HCT116 (cell line): ENCODE measurements around the gene PLXDC1. TPM values are rescaled to one million over a fixed set of nuclear protein-coding genes. Genes with fewer than 3 reads are reported as not detected.

Experiments used
- ATAC-seq: fragments of 200-7000 bp; cut with Tn5 transposase; 2 replicates; pipeline ENCODE4 v1.9.1; 2020; ENCODE audit warnings: mild to moderate bottlenecking, moderate library complexity
- BruUV-seq: library from RNA; stranded (reverse); fragments of 400-500 nt; replicated peaks from 2 replicates; lab custom pipeline; 2021; lab: Mats Ljungman, UMichigan
- CTCF ChIA-PET: fragments of 300-600 bp; sonication (Branson Sonifier 250); formaldehyde crosslinking; loops from one replicate; lab custom pipeline; 2021; ENCODE audit warnings: antibody characterized with exemption; lab: Charles Lee
- POLR2A ChIA-PET: fragments of 300-600, 350-600 bp; sonication (Branson Sonifier 250); formaldehyde crosslinking; loops from one replicate; lab custom pipeline; 2021; ENCODE audit warnings: antibody characterized with exemption; lab: Charles Lee
- RAD21 ChIA-PET, 2 experiments: fragments of 300-600 bp; sonication (Branson Sonifier 250); formaldehyde crosslinking; loops; one replicate each; lab custom pipeline; 2023; ENCODE audit warnings: low total read pairs in 2 of 2; ENCODE audit not compliant: uncharacterized antibody in 2 of 2, unreplicated experiment in 2 of 2, low non-redundant PET in 1 of 2; lab: Charles Lee
- DNase-seq: peaks from one replicate; pipeline ENCODE4 v3.0.0-alpha.2; 2010; ENCODE audit warnings: low read depth, low spot score
- H2AFZ ChIP-seq: fragments of 200-600 bp; shearing (Covaris generic), sonication (generic); 2 replicates; pipeline ENCODE4 v1.6.1; 2017; ENCODE audit warnings: low read depth, mixed run types, mixed read lengths, antibody characterized with exemption, low read length; ENCODE audit not compliant: poor library complexity, severe bottlenecking
- H3K27ac ChIP-seq: 2 replicates; pipeline ENCODE4 v1.5.1; 2012; ENCODE audit warnings: low read depth, low read length
- H3K27me3 ChIP-seq: fragments of 200-600 bp; sonication (generic); 2 replicates; pipeline ENCODE4 v1.6.1; 2016; ENCODE audit warnings: mixed run types, low read length, mixed read lengths; ENCODE audit not compliant: insufficient read depth
- H3K36me3 ChIP-seq, 2 experiments: fragments of 200-500 bp in 1 of 2; fragments of 200-600 bp in 1 of 2; sonication (Bioruptor generic) in 1 of 2; sonication (generic) in 1 of 2; 2 replicates each; pipeline versions ENCODE4 v1.5.1 to v1.6.1; 2014 to 2016; ENCODE audit warnings: low read length in 2 of 2, inconsistent platforms in 1 of 2, mixed read lengths in 1 of 2, mixed run types in 1 of 2; ENCODE audit not compliant: insufficient read depth in 2 of 2, control insufficient read depth in 1 of 2
- H3K4me1 ChIP-seq, 2 experiments: fragments of 200-600 bp in 1 of 2; sonication (generic) in 1 of 2; 2 replicates each; pipeline versions ENCODE4 v1.5.1 to v1.6.1; 2012 to 2017; ENCODE audit warnings: low read length in 2 of 2, inconsistent platforms in 1 of 2, mild to moderate bottlenecking in 1 of 2, mixed read lengths in 1 of 2, mixed run types in 1 of 2, moderate library complexity in 1 of 2; ENCODE audit not compliant: insufficient read depth in 2 of 2, control insufficient read depth in 1 of 2
- H3K4me2 ChIP-seq: fragments of 200-600 bp; sonication (generic); 2 replicates; pipeline ENCODE4 v1.6.1; 2017; ENCODE audit warnings: mixed run types, low read length, mixed read lengths
- H3K4me3 ChIP-seq, 2 experiments: fragments of 200-600 bp in 1 of 2; sonication (generic) in 1 of 2; replicated peaks in 1 of 2; 2 replicates each; pipeline ENCODE4 v1.5.1; 2011 to 2016; ENCODE audit warnings: low read length in 2 of 2, control low read depth in 1 of 2, low read depth in 1 of 2, mild to moderate bottlenecking in 1 of 2, mixed read lengths in 1 of 2, mixed run types in 1 of 2
- H3K79me2 ChIP-seq: fragments of 200-600 bp; sonication (generic); 2 replicates; pipeline ENCODE4 v1.6.1; 2017; ENCODE audit warnings: mild to moderate bottlenecking, mixed run types, low read length, moderate library complexity, mixed read lengths; ENCODE audit not compliant: insufficient read depth
- H3K9ac ChIP-seq: fragments of 200-600 bp; sonication (generic); 2 replicates; pipeline ENCODE4 v1.6.1; 2016; ENCODE audit warnings: low read length, mixed read lengths
- H3K9me2 ChIP-seq: fragments of 200-600 bp; sonication (generic), shearing (Covaris generic); 2 replicates; pipeline ENCODE4 v1.6.1; 2017; ENCODE audit warnings: mixed run types, mild to moderate bottlenecking, moderate library complexity; ENCODE audit not compliant: insufficient read depth
- H3K9me3 ChIP-seq, 2 experiments: fragments of 200-500 bp in 1 of 2; fragments of 200-600 bp in 1 of 2; sonication (Bioruptor generic) in 1 of 2; sonication (generic) in 1 of 2; 2 replicates each; pipeline ENCODE4 v1.6.1; 2014 to 2017; ENCODE audit warnings: low read length in 2 of 2, mixed read lengths in 2 of 2, inconsistent platforms in 1 of 2, low read depth in 1 of 2, mild to moderate bottlenecking in 1 of 2, mixed run types in 1 of 2, moderate library complexity in 1 of 2; ENCODE audit not compliant: control insufficient read depth in 1 of 2, insufficient read depth in 1 of 2
- H4K20me1 ChIP-seq: fragments of 200-600 bp; sonication (generic), shearing (Covaris generic); 2 replicates; pipeline ENCODE4 v1.6.1; 2017; ENCODE audit warnings: mixed run types, mild to moderate bottlenecking, moderate library complexity; ENCODE audit not compliant: insufficient read depth
- ATF3 ChIP-seq: IDR thresholded peaks from 2 replicates; pipeline ENCODE4 v1.6.1; 2012
- CBX3 ChIP-seq: IDR thresholded peaks from 2 replicates; pipeline ENCODE4 v1.6.1; 2012; ENCODE audit warnings: low read depth
- CEBPB ChIP-seq: IDR thresholded peaks from 2 replicates; pipeline ENCODE4 v1.6.1; 2012; ENCODE audit warnings: low read depth
- EZH2phosphoT487 ChIP-seq: fragments of 200-600 bp; IDR thresholded peaks from 2 replicates; pipeline ENCODE4 v1.6.1; 2018; ENCODE audit warnings: antibody characterized with exemption, borderline replicate concordance
- JUND ChIP-seq: IDR thresholded peaks from 2 replicates; pipeline ENCODE4 v1.6.1; 2012
- MAX ChIP-seq: IDR thresholded peaks from 2 replicates; pipeline ENCODE4 v1.6.1; 2012
- POLR2A ChIP-seq: IDR thresholded peaks from 2 replicates; pipeline ENCODE4 v1.7.0; 2011; ENCODE audit warnings: borderline replicate concordance; ENCODE audit not compliant: insufficient read depth, insufficient read length; ENCODE audit errors: extremely low read depth
- POLR2AphosphoS5 ChIP-seq: IDR thresholded peaks from 2 replicates; pipeline ENCODE4 v1.6.1; 2011; ENCODE audit warnings: mild to moderate bottlenecking, low read depth, low read length, moderate library complexity
- RAD21 ChIP-seq: IDR thresholded peaks from 2 replicates; pipeline ENCODE4 v1.6.1; 2012; ENCODE audit warnings: low read depth, mild to moderate bottlenecking
- SIN3A ChIP-seq: IDR thresholded peaks from 2 replicates; pipeline ENCODE4 v1.6.1; 2012; ENCODE audit warnings: low read depth
- SP1 ChIP-seq: IDR thresholded peaks from 2 replicates; pipeline ENCODE4 v1.6.1; 2012; ENCODE audit warnings: low read depth
- SRF ChIP-seq: IDR thresholded peaks from 2 replicates; pipeline ENCODE4 v1.6.1; 2012; ENCODE audit warnings: low read depth
- ZNF274 ChIP-seq: fragments of 200-500 bp; sonication (Bioruptor generic); IDR thresholded peaks from 2 replicates; pipeline ENCODE4 v1.6.1; 2014; ENCODE audit warnings: mild to moderate bottlenecking, low read depth, low read length, inconsistent platforms
- intact Hi-C: fragments of 100-400 bp; cut with micrococcal nuclease; formaldehyde crosslinking; loops from 2 replicates; pipeline ENCODE4 v1.10.0; 2022
- total RNA-seq: library from RNA; stranded (reverse); gene quantifications from one replicate; pipeline ENCODE4 v1.2.1, GENCODE V29; 2021; ENCODE audit not compliant: unreplicated experiment

PLXDC1 gene
- total RNA-seq, 1 experiment from 2014 or later: 1.8 TPM

- H3K9ac ChIP-seq: no peak overlapping the region
- no peaks in the 10 kb centered on the region for H3K27me3 ChIP-seq
- POLR2A ChIA-PET: no interaction called here
- H3K79me2 ChIP-seq: no peaks in the 10 kb centered on the region
- RAD21 ChIA-PET: no interaction called here
- CTCF ChIA-PET: no interaction called here
- H3K4me2 ChIP-seq: no peak overlapping the region
- H3K4me3 ChIP-seq: no peak overlapping the region
- DNase-seq (no peak), ATAC-seq (no peak)
- no peaks in the 10 kb centered on the region for H3K36me3 ChIP-seq
- no peak overlapping the region for H2AFZ ChIP-seq
- no peaks in the 10 kb centered on the region for H3K9me2 ChIP-seq
- no peaks in the 10 kb centered on the region for H4K20me1 ChIP-seq
- TF ChIP-seq POLR2A (no peak), ATF3 (no peak), SP1 (no peak), SIN3A (no peak), CEBPB (no peak), SRF (no peak), RAD21 (no peak), MAX (no peak), POLR2AphosphoS5 (no peak), JUND (no peak), CBX3 (no peak), ZNF274 (no peak), EZH2phosphoT487 (no peak)
- no peaks in the 10 kb centered on the region for H3K4me1 ChIP-seq
- H3K9me3 ChIP-seq: no peaks in the 10 kb centered on the region
- intact Hi-C loops: no loop called here
- no peak overlapping the region for H3K27ac ChIP-seq
- no TSS peak for BruUV-seq
These were observed 79.9 kb downstream of the PLXDC1 start for GRCh38 chr17:39071573-39071972.
